Heart left ventricle (tissue), 13 donors: ENCODE measurements around the gene SNX9.

ENCODE experiments used
- CTCF ChIP-seq, 12 donors: fragments of 200-600 bp; sonication (generic) in 4 of 12; IDR thresholded peaks; one replicate each; pipeline versions ENCODE4 v1.5.0 to v1.8.0; 2018 to 2022; ENCODE audit warnings: antibody characterized with exemption in 12 of 12, mild to moderate bottlenecking in 5 of 12
- POLR2A ChIP-seq, 2 donors: fragments of 450-650 bp; IDR thresholded peaks; one replicate each; pipeline ENCODE4 v1.6.1; 2017; ENCODE audit warnings: antibody characterized with exemption in 2 of 2, mild to moderate bottlenecking in 2 of 2, moderate library complexity in 2 of 2
- donor health status: ischemic (EF 13 %, LVEDD 7.1; RV severe dilation, severe dysfunction).
- donor health status: DM: no; HTN: yes; CAD: no.
- donor health status: DM: no; HTN: no; CAD: no.
- donor health status: ischemic (EF 25% LVEDD 6.9; RV normal size, moderate dysfunction).
- donor health status: ischemic (EF 25% LVEDD 5.7; RV mildly dilated, moderate dysfunction).
- donor health status: ischemic (EF 35%, LVEDD 5.7; RV mildly dilated, moderate dysfunction).
- donor health status: nonischemic (EF 11% LVEDD 7.7; RV severe dilation, severe dysfunction).
- donor health status: DM: yes; HTN: yes; CAD: no.
- donor health status: PGD.
- donor health status: ischemic (EF 29% LVEDD 5.4; RV normal size, mild dysfunction).
- donor health status: nonischemic (EF 23%, LVEDD 6.1; RV moderate dilation, normal function).

DNA sequence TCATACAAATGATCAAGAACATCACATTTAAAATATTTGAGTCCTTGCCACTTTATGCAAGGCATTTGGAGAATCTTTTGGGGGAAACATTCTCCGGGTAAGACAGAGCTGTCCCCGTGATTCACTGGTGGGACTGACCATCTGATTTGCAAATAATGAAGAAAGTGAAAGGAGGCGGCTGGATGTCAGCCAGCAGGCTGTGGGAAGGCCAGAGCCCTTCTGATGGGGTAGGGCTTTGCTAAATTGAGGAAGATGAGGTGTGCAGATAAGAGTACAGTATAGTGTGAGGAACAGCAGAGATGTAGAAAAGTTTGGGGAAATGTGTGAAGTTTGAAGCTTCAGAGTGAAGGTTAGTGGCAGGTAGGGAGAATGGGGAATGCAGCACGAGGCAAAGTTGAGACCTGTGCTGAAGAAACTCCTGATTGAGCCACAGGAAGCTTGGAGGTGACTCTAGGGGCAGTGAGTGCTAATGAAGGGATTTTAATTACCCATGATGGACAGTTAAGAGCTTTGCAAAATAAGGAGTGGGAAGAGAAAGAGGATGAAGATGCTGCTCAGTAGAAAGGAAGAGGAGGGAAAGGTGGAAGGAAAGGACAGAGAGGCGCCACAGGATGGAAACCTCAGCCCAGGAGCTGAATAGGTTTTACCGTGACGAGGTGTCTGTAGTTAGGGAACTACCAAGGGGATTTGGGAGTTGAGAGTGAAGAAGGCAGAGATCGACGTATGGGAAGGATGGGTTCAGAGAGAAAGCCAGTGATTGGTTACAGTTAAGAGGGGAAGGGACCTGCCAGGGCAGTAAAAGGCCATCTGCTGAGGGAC lies 68.7 kb downstream of the SNX9 start:
- TF ChIP-seq CTCF (IDR thresholded peaks at IDR 0.05) (no peak), POLR2A (IDR thresholded peaks at IDR 0.05) (no peak)
